DOHH2 (cell line): ENCODE data around the gene ROGDI.

Experiments
- H3F3A ChIP-seq: fragments of 200-600 bp; sonication (generic), shearing (Covaris generic); 2 replicates; pipeline ENCODE4 v1.6.0; 2016; ENCODE audit warnings: antibody characterized with exemption, mild to moderate bottlenecking; ENCODE audit not compliant: control insufficient read depth, insufficient read depth
- H3K27ac ChIP-seq: fragments of 200-600 bp; sonication (generic); 2 replicates; pipeline ENCODE4 v1.5.1; 2014; ENCODE audit warnings: low read depth, mild to moderate bottlenecking, low read length, moderate library complexity
- H3K27me3 ChIP-seq: fragments of 200-600 bp; sonication (generic); 2 replicates; pipeline ENCODE4 v1.6.1; 2014; ENCODE audit warnings: mild to moderate bottlenecking, low read length, mixed read lengths; ENCODE audit not compliant: control insufficient read depth
- H3K36me3 ChIP-seq: fragments of 200-600 bp; sonication (generic); 2 replicates; pipeline ENCODE4 v1.6.1; 2014; ENCODE audit warnings: mild to moderate bottlenecking, low read length, moderate library complexity, mixed read lengths; ENCODE audit not compliant: control insufficient read depth
- H3K4me1 ChIP-seq: fragments of 200-600 bp; sonication (generic); 2 replicates; pipeline ENCODE4 v1.6.1; 2014; ENCODE audit warnings: mild to moderate bottlenecking, low read length, mixed read lengths; ENCODE audit not compliant: control insufficient read depth
- H3K4me2 ChIP-seq: fragments of 200-600 bp; sonication (generic); 2 replicates; pipeline ENCODE4 v1.6.0; 2014; ENCODE audit warnings: mild to moderate bottlenecking, low read length, moderate library complexity
- H3K4me3 ChIP-seq: fragments of 200-600 bp; sonication (generic); 2 replicates; pipeline ENCODE4 v1.5.1; 2014; ENCODE audit warnings: mild to moderate bottlenecking, low read length, mixed read lengths
- H3K79me2 ChIP-seq: fragments of 200-600 bp; sonication (generic); 2 replicates; pipeline ENCODE4 v1.6.1; 2014; ENCODE audit warnings: mild to moderate bottlenecking, low read length, mixed read lengths; ENCODE audit not compliant: control insufficient read depth
- H3K9me2 ChIP-seq: fragments of 200-600 bp; sonication (generic); replicated peaks from 2 replicates; pipeline ENCODE4 v1.6.1; 2014; ENCODE audit warnings: mild to moderate bottlenecking, low read length, mixed read lengths; ENCODE audit not compliant: control insufficient read depth
- H3K9me3 ChIP-seq: fragments of 200-600 bp; sonication (generic); 2 replicates; pipeline ENCODE4 v1.6.1; 2014; ENCODE audit warnings: antibody characterized with exemption, low read length, mixed read lengths; ENCODE audit not compliant: control insufficient read depth, insufficient read depth
- H4K20me1 ChIP-seq: fragments of 200-600 bp; sonication (generic); 2 replicates; pipeline ENCODE4 v1.6.0; 2014; ENCODE audit warnings: low read depth, mild to moderate bottlenecking, antibody characterized with exemption, low read length, moderate library complexity; ENCODE audit not compliant: control insufficient read depth, insufficient read depth
- CTCF ChIP-seq: fragments of 200-600 bp; sonication (generic); IDR thresholded peaks from one replicate; pipeline ENCODE4 v1.5.1; 2014; ENCODE audit warnings: antibody characterized with exemption, mild to moderate bottlenecking, low read depth, low read length; ENCODE audit not compliant: poor library complexity, severe bottlenecking
- EZH2phosphoT487 ChIP-seq: fragments of 200-600 bp; sonication (generic); IDR thresholded peaks from 2 replicates; pipeline ENCODE4 v1.6.1; 2017; ENCODE audit warnings: borderline replicate concordance, mild to moderate bottlenecking, antibody characterized with exemption, low read length, moderate library complexity, mixed read lengths

ROGDI gene

GRCh38 chr16:4777339-4778049 is 24.9 kb downstream of the ROGDI start:
- Histone ChIP-seq H3F3A (no peaks in the 10 kb centered on the region), H3K27ac (no peak overlapping the region), H3K4me2 (no peak overlapping the region), H3K27me3 (no peaks in the 10 kb centered on the region), H3K4me3 (no peak overlapping the region), H4K20me1 (no peaks in the 10 kb centered on the region), H3K79me2 (no peaks in the 10 kb centered on the region), H3K9me2 (no peaks in the 10 kb centered on the region), H3K36me3 (no peaks in the 10 kb centered on the region), H3K9me3 (no peaks in the 10 kb centered on the region), H3K4me1 (no peaks in the 10 kb centered on the region)
- TF ChIP-seq CTCF (no peak), EZH2phosphoT487 (no peak)

- Histone ChIP-seq H3K4me2 (no peak overlapping the region), H3K4me1 (no peaks in the 10 kb centered on the region), H3K27me3 (no peaks in the 10 kb centered on the region), H3K27ac (no peak overlapping the region), H3F3A (no peaks in the 10 kb centered on the region), H3K4me3 (no peak overlapping the region), H3K9me3 (no peaks in the 10 kb centered on the region), H3K36me3 (no peaks in the 10 kb centered on the region), H3K79me2 (no peaks in the 10 kb centered on the region), H4K20me1 (no peaks in the 10 kb centered on the region), H3K9me2 (no peaks in the 10 kb centered on the region)
- no peak for TF ChIP-seq CTCF
- TF ChIP-seq EZH2phosphoT487, result no peak
Measured at GRCh38 chr16:4776141-4776705, 26.2 kb downstream of the ROGDI start.

DNA sequence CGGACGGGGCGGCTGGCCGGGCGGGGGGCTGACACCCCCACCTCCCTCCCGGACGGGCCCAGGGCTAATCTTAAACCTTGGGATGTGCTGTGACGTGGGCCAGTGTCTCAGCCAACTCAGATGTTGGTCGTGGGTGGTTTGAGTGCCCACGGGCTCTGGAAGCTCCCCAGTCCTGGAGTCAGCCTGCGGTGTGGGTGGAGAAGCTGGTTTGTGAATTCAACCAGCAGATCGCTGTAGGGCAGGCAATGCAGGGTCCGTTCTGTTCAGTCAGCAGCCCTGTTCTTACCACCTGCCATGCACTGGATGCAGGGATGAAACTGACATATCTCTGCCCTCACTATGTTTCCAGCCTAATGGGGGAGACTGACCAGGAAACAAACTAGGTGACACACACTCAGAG is 27.4 kb downstream of the ROGDI start:
- no peaks in the 10 kb centered on the region for H3K9me3 ChIP-seq
- H3K36me3 ChIP-seq, result no peaks in the 10 kb centered on the region
- no peaks in the 10 kb centered on the region for H3K27me3 ChIP-seq
- no peak overlapping the region for H3K27ac ChIP-seq
- no peaks in the 10 kb centered on the region for H3K79me2 ChIP-seq
- H3K9me2 ChIP-seq, result no peaks in the 10 kb centered on the region
- no peaks in the 10 kb centered on the region for H3K4me1 ChIP-seq
- no peaks in the 10 kb centered on the region for H4K20me1 ChIP-seq
- H3K4me2 ChIP-seq, result no peak overlapping the region
- H3K4me3 ChIP-seq, result no peak overlapping the region
- H3F3A ChIP-seq, result peaks cover under 1% of the 10 kb centered on the region
- TF ChIP-seq EZH2phosphoT487 (no peak), CTCF (no peak)
